Dermis blood vessel endothelial cell (primary cell): ENCODE data around the gene KDM1B. TPM values are rescaled to one million over a fixed set of nuclear protein-coding genes. Genes with fewer than 3 reads are reported as not detected.
A peak's percentile ranks its signal among the peaks of the same experiment; 100 is the strongest.
"Not testable (repeated sequence)": the region's sequence is repeated elsewhere in the genome, so short reads cannot be mapped to it uniquely, and the experiment has no call there.

Source experiments
- DNase-seq: peaks from one replicate; pipeline ENCODE4 v3.0.0; 2010
- total RNA-seq: library from RNA; depleted of rRNA; stranded (reverse); fragments of >200 nt; gene quantifications from 2 replicates; pipeline ENCODE4 v1.2.3, GENCODE V29; 2014

Gene KDM1B
- total RNA-seq, result 9.7 and 14.8 TPM in 2 replicates

GRCh38 chr6:18155150-18155863 is at the start of gene KDM1B:
TSS of gene KDM1B (plus strand) at chr6:18155422. CDS start at chr6:18159896, 4,474 bp downstream.
- peak; percentile 99 for DNase-seq

- DNase-seq, result no peak
Observed at GRCh38 chr6:18107061-18107460, 48.2 kb upstream of the KDM1B start.

GRCh38 chr6:18110162-18110561 is 45.1 kb upstream of the KDM1B start:
- no peak for DNase-seq

GRCh38 chr6:18115356-18115755 is 39.9 kb upstream of the KDM1B start:
- DNase-seq, result no peak

GRCh38 chr6:18117136-18117535 is 38.1 kb upstream of the KDM1B start:
- DNase-seq, result no peak

- no peak for DNase-seq
Observed at GRCh38 chr6:18118330-18118729, 36.9 kb upstream of the KDM1B start.

- DNase-seq, result no peak
Observed at GRCh38 chr6:18119236-18119635, 36.0 kb upstream of the KDM1B start.

GRCh38 chr6:18121580-18122127 is 33.6 kb upstream of the KDM1B start:
- DNase-seq, result peak; percentile 6

- DNase-seq, result peak; percentile 96
Observed at GRCh38 chr6:18122128-18123093, 32.8 kb upstream of the KDM1B start, which contains the start of gene NHLRC1. TSS of gene NHLRC1 (minus strand) at chr6:18122677. CDS start at chr6:18122606, 71 bp downstream.

- DNase-seq, result peak; percentile 7
Observed at GRCh38 chr6:18126121-18126520, 29.1 kb upstream of the KDM1B start.

- DNase-seq, result no peak
Observed at GRCh38 chr6:18132346-18132745, 22.9 kb upstream of the KDM1B start.

- no peak for DNase-seq
Observed at GRCh38 chr6:18135171-18135570, 20.1 kb upstream of the KDM1B start.

- DNase-seq, result no peak
Observed at GRCh38 chr6:18136260-18136659, 19.0 kb upstream of the KDM1B start.

GRCh38 chr6:18138906-18139305 is 16.3 kb upstream of the KDM1B start:
- DNase-seq, result no peak

- no peak for DNase-seq
Observed at GRCh38 chr6:18139935-18140621, 15.1 kb upstream of the KDM1B start.

- no peak for DNase-seq
Observed at GRCh38 chr6:18141805-18142590, 13.2 kb upstream of the KDM1B start.

GRCh38 chr6:18142591-18142861 is 12.7 kb upstream of the KDM1B start:
- DNase-seq, result no peak

GRCh38 chr6:18147160-18147559 is 8.1 kb upstream of the KDM1B start:
- DNase-seq, result no peak

GRCh38 chr6:18147616-18148015 is 7.6 kb upstream of the KDM1B start:
- no peak for DNase-seq

- peak; percentile 32 for DNase-seq
Observed at GRCh38 chr6:18148304-18149025, 6.8 kb upstream of the KDM1B start.

GRCh38 chr6:18151391-18151790 is 3.8 kb upstream of the KDM1B start:
- DNase-seq, result not testable (repeated sequence)
